Stomach (tissue), 9 donors: ENCODE measurements around the gene PRKRIP1. TPM values are rescaled to one million over a fixed set of nuclear protein-coding genes. Genes with fewer than 3 reads are reported as not detected.
A peak's percentile ranks its signal among the peaks of the same experiment; 100 is the strongest.
"Not testable (repeated sequence)": the region's sequence is repeated elsewhere in the genome, so short reads cannot be mapped to it uniquely, and the experiment has no call there.

ENCODE experiments used
- DNase-seq, 2 donors: peaks; one replicate each; pipeline versions ENCODE4 v3.0.0 to v3.0.0-alpha.2; 2013 to 2019
- H3K27ac ChIP-seq, 5 donors: fragments of 200-600 bp in 4 of 5; sonication (generic) in 4 of 5; one replicate each; pipeline ENCODE4 v1.5.1; 2013 to 2019; ENCODE audit warnings: mild to moderate bottlenecking in 1 of 5, moderate library complexity in 1 of 5
- H3K27me3 ChIP-seq, 3 donors: fragments of 200-600 bp; sonication (generic); one replicate each; pipeline ENCODE4 v1.5.1; 2017 to 2019; ENCODE audit warnings: mixed run types in 1 of 3
- H3K36me3 ChIP-seq, 4 donors: fragments of 200-600 bp; sonication (generic); 1 replicate in 3 of 4; 2 replicates in 1 of 4; pipeline ENCODE4 v1.5.1; 2016 to 2019
- H3K4me1 ChIP-seq, 4 donors: fragments of 200-600 bp; sonication (generic); one replicate each; pipeline ENCODE4 v1.5.1; 2016 to 2019
- H3K4me3 ChIP-seq, 4 donors: fragments of 200-600 bp; sonication (generic) in 3 of 4; one replicate each; pipeline ENCODE4 v1.5.1; 2016 to 2019; ENCODE audit warnings: mild to moderate bottlenecking in 1 of 4
- H3K9me3 ChIP-seq, 4 donors: fragments of 200-600 bp; sonication (generic); one replicate each; pipeline ENCODE4 v1.5.1; 2016 to 2019
- EP300 ChIP-seq: sonication (generic); formaldehyde crosslinking; IDR thresholded peaks from one replicate; pipeline ENCODE4 v1.6.1; 2017; ENCODE audit warnings: antibody characterized with exemption
- POLR2A ChIP-seq, 4 donors: fragments of 450-650 bp; IDR thresholded peaks; one replicate each; pipeline ENCODE4 v1.6.1; 2016; ENCODE audit warnings: antibody characterized with exemption in 4 of 4, control low read depth in 2 of 4, mild to moderate bottlenecking in 1 of 4, moderate library complexity in 1 of 4
- POLR2AphosphoS5 ChIP-seq, 3 donors: sonication (generic); formaldehyde crosslinking; IDR thresholded peaks; one replicate each; pipeline ENCODE4 v1.6.1; 2016; ENCODE audit warnings: antibody characterized with exemption in 3 of 3
- WGBS, 5 donors: extraction: QIAGEN DNeasy Blood & Tissue Kit in 3 of 5; methylation state at CpG; one replicate each; pipeline versions ENCODE4 v1.1.5 to v1.1.7; 2013 to 2018; 5-methylcytosine and 5-hydroxymethylcytosine counted together
- intact Hi-C: fragments of 100-400 bp; cut with DNase I; formaldehyde crosslinking; loops from one replicate; pipeline ENCODE4 v1.15.1; 2023; ENCODE audit warnings: low total_unique reads
- polyA plus RNA-seq, 3 donors: library from polyadenylated mRNA; stranded (reverse); fragments of 200-250 nt; gene quantifications; one replicate each; pipeline ENCODE4 v1.2.3, GENCODE V29; 2013
- total RNA-seq, 5 donors: library from RNA; depleted of rRNA; stranded (reverse); fragments of >200 nt; gene quantifications; one replicate each; pipeline versions ENCODE4 v1.1.0 to v1.2.3, GENCODE V29; 2014 to 2016
- TF ChIP-seq, protein P1 (sequence below), 7 experiments: fragments of 450-650 bp in 4 of 7; fragments of 200-600 bp in 3 of 7; sonication (generic) in 3 of 7; IDR thresholded peaks; one replicate each; pipeline ENCODE4 v1.5.1; 2016 to 2019; ENCODE audit warnings: antibody characterized with exemption in 7 of 7, control low read depth in 2 of 7, mild to moderate bottlenecking in 1 of 7
- donor health status: healthy with polysubstance abuse.
- donor health status: Bipolar disorder and iron deficiency.
- donor health status: healthy.

PRKRIP1 gene
- total and polyA plus RNA-seq, 8 donors, result 23.5 to 92.7 (median 30.0) TPM

DNA sequence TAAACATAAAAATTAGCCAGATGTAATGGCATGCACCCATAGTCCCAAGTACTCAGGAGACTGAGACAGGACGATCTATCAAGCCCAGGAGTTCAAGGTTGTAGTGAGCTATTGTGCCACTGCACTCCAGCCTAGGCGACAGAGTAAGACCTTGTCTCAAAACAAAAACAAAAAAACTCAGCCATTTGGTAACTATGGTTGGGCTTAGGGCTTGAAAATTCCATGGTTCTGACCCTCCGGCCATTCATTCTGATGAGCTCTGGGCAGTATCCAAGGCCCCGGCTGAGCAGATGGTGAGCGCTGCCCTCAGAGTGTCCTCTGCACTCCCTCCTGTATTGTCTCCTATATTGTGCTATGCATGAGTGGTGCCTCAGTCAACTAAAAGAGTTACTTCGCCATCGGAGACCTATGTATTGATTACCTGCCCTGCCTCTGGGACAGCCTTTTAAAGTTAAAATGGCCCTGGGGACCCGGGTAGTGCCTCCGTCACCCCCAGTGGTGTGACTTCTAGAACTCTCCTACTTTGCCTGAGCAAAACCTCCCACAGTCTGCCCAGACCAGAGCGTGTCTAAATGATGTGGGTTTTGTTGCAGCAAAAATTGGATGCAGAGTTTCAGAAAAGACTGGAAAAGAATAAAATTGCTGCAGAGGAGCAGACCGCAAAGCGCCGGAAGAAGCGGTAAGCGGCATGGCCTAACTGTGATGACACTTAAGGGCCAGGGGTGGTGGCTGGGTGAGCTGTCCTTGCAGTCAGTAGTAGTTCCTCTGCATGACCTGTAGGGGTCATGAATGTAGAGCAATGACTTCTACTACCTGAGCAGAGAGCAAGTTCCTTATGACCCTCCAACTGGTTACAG is 8.1 kb downstream of the PRKRIP1 start:
- no peak for TF ChIP-seq POLR2AphosphoS5 (IDR thresholded peaks at IDR 0.05)
- TF ChIP-seq, protein P1, sequence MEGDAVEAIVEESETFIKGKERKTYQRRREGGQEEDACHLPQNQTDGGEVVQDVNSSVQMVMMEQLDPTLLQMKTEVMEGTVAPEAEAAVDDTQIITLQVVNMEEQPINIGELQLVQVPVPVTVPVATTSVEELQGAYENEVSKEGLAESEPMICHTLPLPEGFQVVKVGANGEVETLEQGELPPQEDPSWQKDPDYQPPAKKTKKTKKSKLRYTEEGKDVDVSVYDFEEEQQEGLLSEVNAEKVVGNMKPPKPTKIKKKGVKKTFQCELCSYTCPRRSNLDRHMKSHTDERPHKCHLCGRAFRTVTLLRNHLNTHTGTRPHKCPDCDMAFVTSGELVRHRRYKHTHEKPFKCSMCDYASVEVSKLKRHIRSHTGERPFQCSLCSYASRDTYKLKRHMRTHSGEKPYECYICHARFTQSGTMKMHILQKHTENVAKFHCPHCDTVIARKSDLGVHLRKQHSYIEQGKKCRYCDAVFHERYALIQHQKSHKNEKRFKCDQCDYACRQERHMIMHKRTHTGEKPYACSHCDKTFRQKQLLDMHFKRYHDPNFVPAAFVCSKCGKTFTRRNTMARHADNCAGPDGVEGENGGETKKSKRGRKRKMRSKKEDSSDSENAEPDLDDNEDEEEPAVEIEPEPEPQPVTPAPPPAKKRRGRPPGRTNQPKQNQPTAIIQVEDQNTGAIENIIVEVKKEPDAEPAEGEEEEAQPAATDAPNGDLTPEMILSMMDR (IDR thresholded peaks at IDR 0.05), result peak in 5 of 7 experiments; percentile 31 to 64 (median 55)
- TF ChIP-seq POLR2A (IDR thresholded peaks at IDR 0.05), result no peak
- no peak for TF ChIP-seq EP300
- peak in 1 of 2 donors; percentile 71 for DNase-seq
- 71 to 79% (median 77%) methylated on average over 15 of the region's 15 CpGs for WGBS, 5 donors
- Histone ChIP-seq H3K4me1 (peaks cover 0 to 8% (median 0%) of the 10 kb centered on the region in 4 donors), H3K4me3 (no peak overlapping the region), H3K27ac (no peak overlapping the region), H3K9me3 (no peaks in the 10 kb centered on the region), H3K36me3 (peaks cover 75 to 100% (median 100%) of the 10 kb centered on the region in 4 donors), H3K27me3 (no peaks in the 10 kb centered on the region)
- intact Hi-C loops, result no loop called here

DNA sequence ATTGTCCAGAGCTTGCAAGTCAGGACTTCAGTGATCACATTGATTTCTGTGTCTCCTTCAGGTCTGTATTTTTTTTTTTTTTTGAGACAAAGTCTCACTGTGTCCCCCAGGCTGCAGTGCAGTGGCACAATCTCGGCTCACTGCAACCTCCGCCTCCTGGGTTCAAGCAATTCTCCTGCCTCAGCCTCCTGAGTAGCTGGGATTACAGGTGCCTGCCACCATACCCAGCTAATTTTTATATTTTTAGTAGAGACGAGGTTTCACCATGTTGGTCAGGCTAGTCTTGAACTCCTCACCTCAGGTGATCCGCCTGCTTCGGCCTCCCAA is 8.7 kb downstream of the PRKRIP1 start:
- H3K36me3 ChIP-seq, result peaks cover 73 to 100% (median 100%) of the 10 kb centered on the region in 4 donors
- H3K4me1 ChIP-seq, H3K4me3 ChIP-seq, intact Hi-C loops, H3K27me3 ChIP-seq, DNase-seq, H3K27ac ChIP-seq, H3K9me3 ChIP-seq: not testable (repeated sequence)
- 94 to 97% (median 96%) methylated on average over 5 of the region's 5 CpGs for WGBS, 5 donors

DNA sequence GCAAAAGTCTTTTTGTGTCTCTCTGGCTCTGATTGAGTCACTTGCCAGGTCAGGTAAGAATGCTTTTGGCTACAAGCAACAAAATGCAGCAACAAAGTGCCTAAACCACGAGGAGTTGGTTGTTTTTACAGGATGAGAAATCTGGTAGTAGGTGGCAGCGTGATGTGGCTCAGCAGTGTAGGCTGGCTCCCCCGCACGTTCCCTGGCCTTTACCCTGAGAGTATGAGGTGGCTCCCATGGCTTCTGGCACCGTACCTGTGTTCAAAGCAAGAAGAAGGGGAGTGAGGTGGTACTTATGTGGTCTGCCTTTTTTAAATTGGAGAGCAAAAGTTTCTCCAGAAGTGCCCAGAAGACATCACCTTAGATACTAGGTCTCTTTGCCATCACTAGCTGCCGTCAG is 11.7 kb downstream of the PRKRIP1 start:
- no peak for DNase-seq
- Histone ChIP-seq H3K27me3 (no peaks in the 10 kb centered on the region), H3K4me1 (peaks cover 0 to 13% (median 4%) of the 10 kb centered on the region in 4 donors), H3K9me3 (no peaks in the 10 kb centered on the region), H3K36me3 (peaks cover 65 to 100% (median 100%) of the 10 kb centered on the region in 4 donors), H3K27ac (no peak overlapping the region), H3K4me3 (no peak overlapping the region)
- TF ChIP-seq EP300, result no peak
- TF ChIP-seq, protein P1 (IDR thresholded peaks at IDR 0.05), result no peak
- no peak for TF ChIP-seq POLR2A (IDR thresholded peaks at IDR 0.05)
- TF ChIP-seq POLR2AphosphoS5 (IDR thresholded peaks at IDR 0.05), result no peak
- 90 to 97% (median 95%) methylated on average over 6 of the region's 6 CpGs for WGBS, 5 donors
- intact Hi-C loops, result no loop called here

DNA sequence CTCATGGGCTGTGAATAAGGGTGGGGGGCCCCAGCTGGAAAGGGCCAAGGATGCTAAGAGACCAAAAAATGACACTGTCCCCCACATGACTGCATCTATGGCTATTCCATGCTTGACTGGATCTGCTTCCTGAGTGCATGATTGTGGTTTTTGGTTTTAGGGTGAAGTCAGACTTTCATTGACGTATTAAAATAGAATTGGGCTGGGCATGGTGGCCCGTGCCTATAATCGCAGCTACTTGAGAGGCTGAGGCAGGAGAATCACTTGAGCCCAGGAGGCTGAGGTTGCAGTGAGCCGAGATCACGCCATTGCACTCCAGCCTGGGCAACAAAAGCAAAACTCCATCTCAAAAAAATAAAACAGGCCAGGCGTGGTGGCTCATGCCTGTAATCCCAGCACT is 12.4 kb downstream of the PRKRIP1 start:
- intact Hi-C loops, H3K9me3 ChIP-seq, DNase-seq, H3K27me3 ChIP-seq, H3K27ac ChIP-seq, H3K4me3 ChIP-seq: not testable (repeated sequence)
- peaks cover 64 to 100% (median 100%) of the 10 kb centered on the region in 4 donors for H3K36me3 ChIP-seq
- H3K4me1 ChIP-seq, result peaks cover 0 to 13% (median 5%) of the 10 kb centered on the region in 4 donors
- WGBS, 5 donors, result 94 to 100% (median 98%) methylated on average over 6 of the region's 6 CpGs

DNA sequence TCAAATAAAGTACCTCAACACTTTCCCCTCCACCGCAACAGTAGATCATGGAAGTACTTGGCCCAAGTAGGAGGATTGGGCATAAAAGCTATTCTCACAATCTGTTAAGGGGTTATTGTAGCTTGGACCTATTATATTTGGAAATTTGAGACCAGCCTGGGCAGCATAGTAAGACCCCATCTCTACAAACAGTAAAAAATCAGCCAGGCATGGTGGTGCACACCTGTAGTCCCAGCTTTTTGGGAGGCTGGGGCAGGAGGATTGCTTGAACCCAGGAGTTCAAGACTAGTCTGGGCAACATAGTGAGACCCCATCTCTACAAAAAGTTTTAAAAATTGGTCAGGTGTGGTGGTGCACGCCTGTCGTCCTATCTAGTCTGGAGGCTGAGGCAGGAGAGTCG is 13.2 kb downstream of the PRKRIP1 start:
- peaks cover 0 to 11% (median 4%) of the 10 kb centered on the region in 4 donors for H3K4me1 ChIP-seq
- H3K9me3 ChIP-seq, result no peaks in the 10 kb centered on the region
- H3K27me3 ChIP-seq, result no peaks in the 10 kb centered on the region
- no peak overlapping the region for H3K27ac ChIP-seq
- no peak overlapping the region for H3K4me3 ChIP-seq
- 95 to 99% (median 97%) methylated on average over 4 of the region's 4 CpGs for WGBS, 5 donors
- H3K36me3 ChIP-seq, result peaks cover 59 to 100% (median 99%) of the 10 kb centered on the region in 4 donors
- TF ChIP-seq POLR2AphosphoS5 (IDR thresholded peaks at IDR 0.05) (no peak), POLR2A (IDR thresholded peaks at IDR 0.05) (no peak)
- TF ChIP-seq, protein P1 (IDR thresholded peaks at IDR 0.05), result no peak
- intact Hi-C loops, result no loop called here
- no peak for DNase-seq
